H9 (cell line): ENCODE results near the gene RBM8A. TPM values are rescaled to one million over a fixed set of nuclear protein-coding genes. Genes with fewer than 3 reads are reported as not detected.

Experiments
- DNase-seq: peaks from one replicate; pipeline ENCODE4 v3.0.0-alpha.2; 2017
- H2AFZ ChIP-seq: one replicate; pipeline ENCODE4 v1.6.1; 2013; ENCODE audit warnings: mild to moderate bottlenecking, low read length, control low read depth, moderate library complexity
- H2AK5ac ChIP-seq: 2 replicates; pipeline ENCODE4 v1.6.1; 2013; ENCODE audit warnings: low read length, control low read depth, mixed read lengths; ENCODE audit not compliant: insufficient read length
- H2BK120ac ChIP-seq: one replicate; pipeline ENCODE4 v1.6.1; 2013; ENCODE audit warnings: low read depth, mild to moderate bottlenecking, low read length, control low read depth, inconsistent platforms; ENCODE audit not compliant: poor library complexity, severe bottlenecking
- H2BK12ac ChIP-seq: 2 replicates; pipeline ENCODE4 v1.6.1; 2013; ENCODE audit warnings: low read length, control low read depth, mixed read lengths, low read depth; ENCODE audit not compliant: insufficient read length
- H2BK15ac ChIP-seq: 2 replicates; pipeline ENCODE4 v1.6.1; 2013; ENCODE audit warnings: low read depth, low read length, control low read depth
- H2BK20ac ChIP-seq: one replicate; pipeline ENCODE4 v1.6.1; 2013; ENCODE audit warnings: low read depth, mild to moderate bottlenecking, low read length, control low read depth, inconsistent platforms; ENCODE audit not compliant: poor library complexity, severe bottlenecking
- H2BK5ac ChIP-seq: 2 replicates; pipeline ENCODE4 v1.6.1; 2013; ENCODE audit warnings: low read length, control low read depth, mixed read lengths; ENCODE audit not compliant: insufficient read length
- H3K14ac ChIP-seq: 2 replicates; pipeline ENCODE4 v1.6.1; 2013; ENCODE audit warnings: low read length, control low read depth; ENCODE audit not compliant: insufficient read depth
- H3K18ac ChIP-seq: 2 replicates; pipeline ENCODE4 v1.6.1; 2013; ENCODE audit warnings: low read depth, mild to moderate bottlenecking, mixed read lengths, low read length, control low read depth; ENCODE audit not compliant: insufficient read length
- H3K23ac ChIP-seq: 2 replicates; pipeline ENCODE4 v1.6.1; 2013; ENCODE audit warnings: low read length, control low read depth, mixed read lengths, low read depth; ENCODE audit not compliant: insufficient read length
- H3K23me2 ChIP-seq: 2 replicates; pipeline ENCODE4 v1.6.1; 2013; ENCODE audit warnings: low read depth, mild to moderate bottlenecking, mixed read lengths, low read length, control low read depth; ENCODE audit not compliant: insufficient read length, poor library complexity, severe bottlenecking
- H3K27ac ChIP-seq: 2 replicates; pipeline ENCODE4 v1.5.1; 2013; ENCODE audit warnings: low read length, control low read depth, mixed read lengths, low read depth; ENCODE audit not compliant: insufficient read length
- H3K27me3 ChIP-seq: 2 replicates; pipeline ENCODE4 v1.6.1; 2013; ENCODE audit warnings: low read length, control low read depth, inconsistent platforms; ENCODE audit not compliant: insufficient read depth
- H3K4ac ChIP-seq: 2 replicates; pipeline ENCODE4 v1.6.1; 2013; ENCODE audit warnings: low read depth, mild to moderate bottlenecking, control low read depth, inconsistent platforms, low read length, moderate library complexity
- H3K4me1 ChIP-seq: 2 replicates; pipeline ENCODE4 v1.6.1; 2013; ENCODE audit warnings: low read length, control low read depth, inconsistent platforms; ENCODE audit not compliant: insufficient read depth
- H3K4me2 ChIP-seq: 2 replicates; pipeline ENCODE4 v1.6.1; 2013; ENCODE audit warnings: low read length, control low read depth, mixed read lengths; ENCODE audit not compliant: insufficient read length, insufficient read depth
- H3K56ac ChIP-seq: 2 replicates; pipeline ENCODE4 v1.6.1; 2013; ENCODE audit warnings: low read depth, mild to moderate bottlenecking, mixed read lengths, low read length, control low read depth; ENCODE audit not compliant: insufficient read length
- H3K79me1 ChIP-seq: 2 replicates; pipeline ENCODE4 v1.6.1; 2013; ENCODE audit warnings: low read depth, mild to moderate bottlenecking, moderate library complexity, low read length, control low read depth, inconsistent platforms; ENCODE audit not compliant: insufficient read depth, poor library complexity, severe bottlenecking
- H3K79me2 ChIP-seq: 2 replicates; pipeline ENCODE4 v1.6.1; 2013; ENCODE audit warnings: low read length, control low read depth, inconsistent platforms; ENCODE audit not compliant: insufficient read depth
- H3K9ac ChIP-seq: 2 replicates; pipeline ENCODE4 v1.6.1; 2013; ENCODE audit warnings: low read length, control low read depth, mixed read lengths; ENCODE audit not compliant: insufficient read length; ENCODE audit errors: extremely low read depth
- H3K9me3 ChIP-seq: one replicate; pipeline ENCODE4 v1.6.1; 2013; ENCODE audit warnings: low read depth, low read length, inconsistent platforms; ENCODE audit not compliant: control insufficient read depth
- H3T11ph ChIP-seq: one replicate; pipeline ENCODE4 v1.6.1; 2013; ENCODE audit warnings: mild to moderate bottlenecking, low read length, control low read depth, inconsistent platforms
- H4K20me1 ChIP-seq: one replicate; pipeline ENCODE4 v1.6.1; 2013; ENCODE audit not compliant: control insufficient read depth, insufficient read length, insufficient read depth
- H4K5ac ChIP-seq: 2 replicates; pipeline ENCODE4 v1.6.1; 2013; ENCODE audit warnings: low read depth, mild to moderate bottlenecking, mixed read lengths, low read length, control low read depth; ENCODE audit not compliant: insufficient read length
- H4K8ac ChIP-seq: replicated peaks from 2 replicates; pipeline ENCODE4 v1.6.1; 2013; ENCODE audit warnings: low read length, control low read depth, mixed read lengths, low read depth; ENCODE audit not compliant: insufficient read length
- H4K91ac ChIP-seq: 2 replicates; pipeline ENCODE4 v1.6.1; 2013; ENCODE audit warnings: low read depth, mild to moderate bottlenecking, moderate library complexity, mixed read lengths, low read length, control low read depth; ENCODE audit not compliant: insufficient read length
- H3K27ac Mint-ChIP-seq, 3 experiments: 2 replicates in 2 of 3; 3 replicates in 1 of 3; pipeline ENCODE4 v1.8.0; 2020 to 2021; ENCODE audit warnings: mixed read lengths in 3 of 3, mild to moderate bottlenecking in 1 of 3, moderate library complexity in 1 of 3
- H3K27me3 Mint-ChIP-seq: 2 replicates; pipeline ENCODE4 v1.8.0; 2021; ENCODE audit warnings: low read depth, mild to moderate bottlenecking, moderate library complexity, mixed read lengths
- H3K36me3 Mint-ChIP-seq, 3 experiments: 2 replicates in 2 of 3; 3 replicates in 1 of 3; pipeline ENCODE4 v1.8.0; 2020 to 2021; ENCODE audit warnings: low read depth in 3 of 3, mixed read lengths in 3 of 3; ENCODE audit not compliant: insufficient read depth in 1 of 3
- H3K4me1 Mint-ChIP-seq, 2 experiments: 2 replicates each; pipeline ENCODE4 v1.8.0; 2020; ENCODE audit warnings: mixed read lengths in 2 of 2
- H3K4me3 Mint-ChIP-seq, 2 experiments: 2 replicates in 1 of 2; 3 replicates in 1 of 2; pipeline ENCODE4 v1.8.0; 2020 to 2021; ENCODE audit warnings: mild to moderate bottlenecking in 2 of 2, mixed read lengths in 2 of 2, moderate library complexity in 1 of 2
- H3K9me3 Mint-ChIP-seq, 2 experiments: 2 replicates in 1 of 2; 3 replicates in 1 of 2; pipeline ENCODE4 v1.8.0; 2020; ENCODE audit warnings: mild to moderate bottlenecking in 2 of 2, mixed read lengths in 2 of 2, moderate library complexity in 1 of 2
- WGBS: extraction: QIAGEN DNeasy Blood & Tissue Kit; methylation state at CpG from one replicate; pipeline ENCODE4 v1.1.7; 2013; ENCODE audit warnings: missing lambda C conversion rate, low lambda C conversion rate, mixed read lengths; ENCODE audit not compliant: insufficient read length; ENCODE audit errors: extremely low coverage; 5-methylcytosine and 5-hydroxymethylcytosine counted together
- total RNA-seq: library from RNA; stranded (reverse); gene quantifications from 2 replicates; pipeline ENCODE4 v1.2.1, GENCODE V29; 2021
- TF ChIP-seq, protein P1 (sequence below): fragments of 200-600 bp; sonication (generic); conservative IDR thresholded peaks from 3 replicates; pipeline ENCODE4 v1.8.0; 2021; ENCODE audit warnings: antibody characterized with exemption, mild to moderate bottlenecking

Gene RBM8A
- total RNA-seq, 1 experiment from 2014 or later = 298 TPM

DNA sequence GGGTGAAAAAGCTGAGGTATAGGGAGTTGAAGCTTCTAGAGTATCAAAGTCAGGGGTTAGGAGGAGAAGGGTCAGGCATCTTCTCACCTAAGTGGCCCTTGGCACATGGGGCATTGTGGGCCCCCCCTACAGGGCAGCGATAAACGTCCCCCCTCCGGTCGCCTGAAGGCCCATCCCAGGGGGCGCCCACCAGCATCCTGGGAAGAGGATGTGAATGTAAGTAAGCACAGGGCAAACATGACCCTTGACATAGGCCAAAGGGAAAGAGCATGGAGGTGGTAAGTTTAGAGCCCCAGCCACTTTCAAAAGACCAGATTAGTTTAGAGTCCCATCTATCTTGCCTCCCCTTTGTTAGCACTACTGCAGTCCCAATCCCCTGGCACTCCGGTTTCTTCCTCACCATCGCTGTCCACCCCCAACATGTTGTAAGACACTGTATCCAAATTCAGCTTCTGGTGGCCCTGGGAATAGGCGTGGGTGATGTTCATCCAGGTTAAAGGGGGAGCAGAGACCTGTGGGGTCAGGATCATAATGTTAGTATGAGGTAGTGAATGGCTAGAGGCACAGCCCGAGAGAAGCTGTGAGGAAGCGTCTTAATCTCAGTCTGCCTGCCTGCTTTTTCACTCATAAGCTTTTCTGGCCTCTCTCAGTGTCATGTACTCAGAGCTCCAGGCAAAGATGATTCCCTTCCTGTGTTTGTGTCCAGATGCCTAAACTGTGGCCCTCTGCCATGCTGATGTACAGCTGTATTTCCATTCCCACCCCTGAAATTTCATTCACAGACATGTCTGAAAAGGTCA, 20.1 kb downstream of the RBM8A start:
- H3K27me3 Mint-ChIP-seq = peaks cover 18% of the 10 kb centered on the region
- Histone ChIP-seq H3K18ac (no peak overlapping the region), H3K14ac (no peak overlapping the region), H3K27me3 (no peaks in the 10 kb centered on the region), H4K5ac (no peak overlapping the region), H3K79me1 (no peaks in the 10 kb centered on the region), H3K79me2 (no peaks in the 10 kb centered on the region), H3K4me2 (no peak overlapping the region), H2BK20ac (no peak overlapping the region), H3K27ac (no peak overlapping the region), H2BK120ac (no peak overlapping the region), H3K4ac (no peak overlapping the region), H3T11ph (no peak overlapping the region), H2BK5ac (no peak overlapping the region), H2BK15ac (no peak overlapping the region), H2BK12ac (no peak overlapping the region), H4K8ac (no peak overlapping the region), H4K91ac (no peak overlapping the region), H3K56ac (no peak overlapping the region), H4K20me1 (no peaks in the 10 kb centered on the region), H2AK5ac (no peak overlapping the region), H3K23ac (no peak overlapping the region), H2AFZ (no peak overlapping the region), H3K23me2 (no peaks in the 10 kb centered on the region), H3K4me1 (no peaks in the 10 kb centered on the region), H3K9me3 (no peaks in the 10 kb centered on the region), H3K9ac (no peak overlapping the region)
- H3K27ac Mint-ChIP-seq = no peak overlapping the region
- no peak overlapping the region; a peak in 1 of 5 replicates for H3K4me3 Mint-ChIP-seq
- peaks cover 9 to 12% of the 10 kb centered on the region in 2 experiments for H3K4me1 Mint-ChIP-seq
- H3K9me3 Mint-ChIP-seq = no peaks in the 10 kb centered on the region
- TF ChIP-seq, protein P1, sequence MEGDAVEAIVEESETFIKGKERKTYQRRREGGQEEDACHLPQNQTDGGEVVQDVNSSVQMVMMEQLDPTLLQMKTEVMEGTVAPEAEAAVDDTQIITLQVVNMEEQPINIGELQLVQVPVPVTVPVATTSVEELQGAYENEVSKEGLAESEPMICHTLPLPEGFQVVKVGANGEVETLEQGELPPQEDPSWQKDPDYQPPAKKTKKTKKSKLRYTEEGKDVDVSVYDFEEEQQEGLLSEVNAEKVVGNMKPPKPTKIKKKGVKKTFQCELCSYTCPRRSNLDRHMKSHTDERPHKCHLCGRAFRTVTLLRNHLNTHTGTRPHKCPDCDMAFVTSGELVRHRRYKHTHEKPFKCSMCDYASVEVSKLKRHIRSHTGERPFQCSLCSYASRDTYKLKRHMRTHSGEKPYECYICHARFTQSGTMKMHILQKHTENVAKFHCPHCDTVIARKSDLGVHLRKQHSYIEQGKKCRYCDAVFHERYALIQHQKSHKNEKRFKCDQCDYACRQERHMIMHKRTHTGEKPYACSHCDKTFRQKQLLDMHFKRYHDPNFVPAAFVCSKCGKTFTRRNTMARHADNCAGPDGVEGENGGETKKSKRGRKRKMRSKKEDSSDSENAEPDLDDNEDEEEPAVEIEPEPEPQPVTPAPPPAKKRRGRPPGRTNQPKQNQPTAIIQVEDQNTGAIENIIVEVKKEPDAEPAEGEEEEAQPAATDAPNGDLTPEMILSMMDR = no peak
- DNase-seq = no peak
- peaks cover 0 to 8% (median 0%) of the 10 kb centered on the region in 3 experiments; a peak in 2 of 7 replicates for H3K36me3 Mint-ChIP-seq
- WGBS = no CpG with 5 or more reads among the region's 10 CpGs
